Neural progenitor cell (in vitro differentiated cells): ENCODE measurements around the gene TFAM. TPM values are rescaled to one million over a fixed set of nuclear protein-coding genes. Genes with fewer than 3 reads are reported as not detected.

Experiments used
- DNase-seq: peaks from one replicate; pipeline ENCODE4 v3.0.0-alpha.2; 2016; ENCODE audit warnings: low spot score
- H2AFZ ChIP-seq: fragments of 200-600 bp; sonication (generic); replicated peaks from 2 replicates; pipeline ENCODE4 v1.6.1; 2016; ENCODE audit warnings: antibody characterized with exemption
- H3F3A ChIP-seq: fragments of 200-600 bp; sonication (generic); 2 replicates; pipeline ENCODE4 v1.6.1; 2016; ENCODE audit warnings: antibody characterized with exemption, low read depth
- H3K27ac ChIP-seq: fragments of 200-600 bp; sonication (generic); 2 replicates; pipeline ENCODE4 v1.5.1; 2016; ENCODE audit warnings: mild to moderate bottlenecking
- H3K27me3 ChIP-seq: fragments of 200-600 bp; sonication (generic); 2 replicates; pipeline ENCODE4 v1.6.1; 2016; ENCODE audit warnings: mild to moderate bottlenecking, moderate library complexity
- H3K36me3 ChIP-seq: fragments of 200-600 bp; sonication (generic); 2 replicates; pipeline ENCODE4 v1.5.1; 2016
- H3K4me1 ChIP-seq: fragments of 200-600 bp; sonication (generic); 2 replicates; pipeline ENCODE4 v1.6.1; 2016; ENCODE audit warnings: mixed run types
- H3K4me2 ChIP-seq: fragments of 200-600 bp; sonication (generic); 2 replicates; pipeline ENCODE4 v1.6.1; 2016
- H3K4me3 ChIP-seq: fragments of 200-600 bp; sonication (generic); 2 replicates; pipeline ENCODE4 v1.5.1; 2016
- H3K79me2 ChIP-seq: fragments of 200-600 bp; sonication (generic); 2 replicates; pipeline ENCODE4 v1.6.1; 2016; ENCODE audit warnings: low read depth
- H3K9ac ChIP-seq: fragments of 200-600 bp; sonication (generic); 2 replicates; pipeline ENCODE4 v1.6.1; 2016
- H3K9me3 ChIP-seq: fragments of 200-600 bp; sonication (generic); 2 replicates; pipeline ENCODE4 v1.5.1; 2016; ENCODE audit warnings: low read depth
- H4K20me1 ChIP-seq: fragments of 200-600 bp; sonication (generic); 2 replicates; pipeline ENCODE4 v1.6.1; 2016; ENCODE audit warnings: low read depth
- H3K27ac Mint-ChIP-seq: 3 replicates; pipeline ENCODE4 v1.8.0; 2021; ENCODE audit warnings: mixed read lengths
- H3K27me3 Mint-ChIP-seq: 2 replicates; pipeline ENCODE4 v1.8.0; 2022; ENCODE audit warnings: low read depth, mild to moderate bottlenecking, inconsistent platforms, moderate library complexity, mixed read lengths; ENCODE audit not compliant: insufficient read depth
- H3K36me3 Mint-ChIP-seq: 3 replicates; pipeline ENCODE4 v1.8.0; 2021; ENCODE audit warnings: mixed read lengths
- H3K4me1 Mint-ChIP-seq: 3 replicates; pipeline ENCODE4 v1.8.0; 2021; ENCODE audit warnings: mixed read lengths
- H3K4me3 Mint-ChIP-seq: 3 replicates; pipeline ENCODE4 v1.8.0; 2021; ENCODE audit warnings: mild to moderate bottlenecking, moderate library complexity, mixed read lengths
- H3K9me3 Mint-ChIP-seq: 3 replicates; pipeline ENCODE4 v1.8.0; 2020; ENCODE audit warnings: mixed read lengths
- EZH2 ChIP-seq: fragments of 200-600 bp; sonication (generic); IDR thresholded peaks from 2 replicates; pipeline ENCODE4 v1.6.1; 2017; ENCODE audit warnings: antibody characterized with exemption, mild to moderate bottlenecking, moderate library complexity
- EZH2phosphoT487 ChIP-seq: fragments of 200-600 bp; sonication (generic); IDR thresholded peaks from 2 replicates; pipeline ENCODE4 v1.6.1; 2017; ENCODE audit warnings: antibody characterized with exemption
- total RNA-seq: library from RNA; depleted of rRNA; stranded (reverse); fragments of >200 nt; gene quantifications from 2 replicates; pipeline ENCODE4 v1.2.3, GENCODE V29; 2015; ENCODE audit warnings: low replicate concordance
- TF ChIP-seq, protein P1 (sequence below): fragments of 200-600 bp; sonication (generic); IDR thresholded peaks from 2 replicates; pipeline ENCODE4 v1.5.1; 2017; ENCODE audit warnings: antibody characterized with exemption, mild to moderate bottlenecking

Gene TFAM
- total RNA-seq, 1 donor from 2014 or later, result 61.2 TPM

DNA sequence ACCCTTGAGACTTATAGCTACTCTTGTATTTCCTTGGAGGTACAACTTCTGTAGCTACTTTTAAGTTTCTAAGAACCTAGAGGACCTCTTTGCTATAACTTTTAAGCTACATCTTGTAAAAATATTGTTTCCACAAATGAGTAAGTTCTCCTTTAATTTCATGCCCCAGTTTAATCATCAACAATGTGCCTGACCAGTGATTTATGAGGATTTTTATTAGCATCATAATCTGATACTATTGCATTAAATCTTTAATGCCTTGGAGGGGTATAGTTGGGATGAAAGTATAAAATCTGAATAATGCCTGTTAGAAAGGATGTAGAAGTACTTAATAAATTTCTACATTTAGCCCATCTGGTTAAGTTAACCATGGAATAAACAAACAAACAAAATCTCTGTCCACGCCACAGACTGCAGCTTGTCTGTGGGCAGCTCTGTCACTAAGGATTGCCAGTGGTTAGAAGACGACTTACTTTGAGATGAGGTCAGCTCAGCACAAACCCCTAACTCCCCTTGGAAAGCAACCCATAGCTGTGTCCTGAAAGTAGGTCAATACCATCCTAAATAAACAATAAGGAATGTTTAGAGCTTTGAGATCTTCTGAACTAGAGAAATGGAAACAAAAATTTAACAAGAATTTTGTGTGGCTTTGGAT is 32.1 kb upstream of the TFAM start:
- Histone ChIP-seq H4K20me1 (peaks cover 8% of the 10 kb centered on the region), H3K4me1 (peaks cover 17% of the 10 kb centered on the region), H3K36me3 (no peaks in the 10 kb centered on the region), H2AFZ (no peak overlapping the region), H3K27me3 (no peaks in the 10 kb centered on the region), H3K4me2 (no peak overlapping the region), H3K4me3 (no peak overlapping the region), H3K9ac (no peak overlapping the region), H3K9me3 (no peaks in the 10 kb centered on the region), H3K27ac (no peak overlapping the region), H3F3A (peaks cover 6% of the 10 kb centered on the region), H3K79me2 (peaks cover 95% of the 10 kb centered on the region)
- no peak overlapping the region for H3K4me3 Mint-ChIP-seq
- H3K27ac Mint-ChIP-seq, result no peak overlapping the region
- no peaks in the 10 kb centered on the region for H3K9me3 Mint-ChIP-seq
- H3K36me3 Mint-ChIP-seq, result no peaks in the 10 kb centered on the region
- DNase-seq, result no peak
- TF ChIP-seq, protein P1, sequence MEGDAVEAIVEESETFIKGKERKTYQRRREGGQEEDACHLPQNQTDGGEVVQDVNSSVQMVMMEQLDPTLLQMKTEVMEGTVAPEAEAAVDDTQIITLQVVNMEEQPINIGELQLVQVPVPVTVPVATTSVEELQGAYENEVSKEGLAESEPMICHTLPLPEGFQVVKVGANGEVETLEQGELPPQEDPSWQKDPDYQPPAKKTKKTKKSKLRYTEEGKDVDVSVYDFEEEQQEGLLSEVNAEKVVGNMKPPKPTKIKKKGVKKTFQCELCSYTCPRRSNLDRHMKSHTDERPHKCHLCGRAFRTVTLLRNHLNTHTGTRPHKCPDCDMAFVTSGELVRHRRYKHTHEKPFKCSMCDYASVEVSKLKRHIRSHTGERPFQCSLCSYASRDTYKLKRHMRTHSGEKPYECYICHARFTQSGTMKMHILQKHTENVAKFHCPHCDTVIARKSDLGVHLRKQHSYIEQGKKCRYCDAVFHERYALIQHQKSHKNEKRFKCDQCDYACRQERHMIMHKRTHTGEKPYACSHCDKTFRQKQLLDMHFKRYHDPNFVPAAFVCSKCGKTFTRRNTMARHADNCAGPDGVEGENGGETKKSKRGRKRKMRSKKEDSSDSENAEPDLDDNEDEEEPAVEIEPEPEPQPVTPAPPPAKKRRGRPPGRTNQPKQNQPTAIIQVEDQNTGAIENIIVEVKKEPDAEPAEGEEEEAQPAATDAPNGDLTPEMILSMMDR, result no peak
- TF ChIP-seq EZH2, result no peak
- no peak for TF ChIP-seq EZH2phosphoT487
- peaks cover 2% of the 10 kb centered on the region for H3K27me3 Mint-ChIP-seq
- peaks cover 11% of the 10 kb centered on the region for H3K4me1 Mint-ChIP-seq

DNA sequence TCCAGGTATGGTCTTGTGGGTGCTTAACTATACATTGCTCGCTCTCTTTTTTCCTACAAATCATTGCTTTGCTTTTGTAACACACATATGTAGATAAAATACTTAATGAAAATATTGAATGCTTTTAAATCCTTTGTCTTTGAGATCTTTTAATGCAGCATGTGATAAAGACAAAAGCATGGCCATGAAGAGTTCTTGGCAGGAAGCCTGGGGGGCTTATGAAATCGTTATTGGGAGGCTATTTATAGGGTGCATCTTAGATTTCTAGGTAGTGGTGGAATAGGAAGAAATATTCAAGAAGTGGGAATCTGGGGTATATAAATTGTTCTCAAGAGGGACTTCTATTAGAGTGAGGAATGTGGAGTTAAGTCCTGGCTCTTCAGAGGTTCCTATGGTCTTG is 28.5 kb upstream of the TFAM start:
- H3K4me2 ChIP-seq, result no peak overlapping the region
- H3K4me3 ChIP-seq, result no peak overlapping the region
- Mint-ChIP-seq H3K27me3 (no peaks in the 10 kb centered on the region), H3K9me3 (no peaks in the 10 kb centered on the region), H3K27ac (no peak overlapping the region), H3K36me3 (no peaks in the 10 kb centered on the region), H3K4me1 (peaks cover 6% of the 10 kb centered on the region), H3K4me3 (no peak overlapping the region)
- no peaks in the 10 kb centered on the region for H3F3A ChIP-seq
- no peak overlapping the region for H3K9ac ChIP-seq
- no peaks in the 10 kb centered on the region for H3K4me1 ChIP-seq
- no peak overlapping the region for H3K27ac ChIP-seq
- no peak for TF ChIP-seq EZH2
- no peaks in the 10 kb centered on the region for H3K36me3 ChIP-seq
- H3K27me3 ChIP-seq, result no peaks in the 10 kb centered on the region
- H3K9me3 ChIP-seq, result no peaks in the 10 kb centered on the region
- no peak for DNase-seq
- H3K79me2 ChIP-seq, result peaks cover 65% of the 10 kb centered on the region
- peaks cover 12% of the 10 kb centered on the region for H4K20me1 ChIP-seq
- no peak overlapping the region for H2AFZ ChIP-seq

DNA sequence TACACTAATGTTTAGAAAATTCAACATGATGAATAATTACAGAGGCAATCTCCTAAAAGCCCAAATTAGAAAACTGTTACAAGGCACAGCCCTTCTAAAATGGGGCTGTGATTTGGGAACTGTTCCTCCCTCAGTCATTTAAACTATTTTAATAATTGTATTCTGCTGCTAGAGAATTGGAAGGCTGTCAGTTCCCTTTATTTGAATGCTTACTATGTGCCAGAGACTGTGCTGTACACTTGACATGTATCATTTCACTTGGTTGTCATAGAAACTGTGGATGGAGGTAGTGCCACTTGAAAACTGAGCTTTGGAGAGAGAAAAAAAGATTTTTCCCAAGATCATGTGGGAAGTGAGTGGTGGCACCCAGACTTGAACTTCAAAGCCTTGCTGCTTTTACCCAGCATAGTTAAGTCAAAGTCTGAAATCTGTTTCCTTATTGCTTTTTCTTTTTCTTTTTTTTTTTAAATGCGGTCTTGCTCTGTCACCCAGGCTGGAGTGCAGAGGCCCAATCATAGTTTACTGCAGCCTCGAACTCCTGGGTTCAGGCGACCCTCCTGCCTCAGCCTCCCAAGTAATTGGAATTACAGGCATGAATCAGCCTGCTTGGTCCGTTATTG is 26.8 kb upstream of the TFAM start:
- H3K4me2 ChIP-seq, result no peak overlapping the region
- no peaks in the 10 kb centered on the region for H3K9me3 ChIP-seq
- peaks cover 50% of the 10 kb centered on the region for H3K79me2 ChIP-seq
- Mint-ChIP-seq H3K9me3 (no peaks in the 10 kb centered on the region), H3K27ac (no peak overlapping the region), H3K4me1 (peaks cover 3% of the 10 kb centered on the region), H3K36me3 (no peaks in the 10 kb centered on the region), H3K27me3 (no peaks in the 10 kb centered on the region), H3K4me3 (no peak overlapping the region)
- no peaks in the 10 kb centered on the region for H3F3A ChIP-seq
- no peak overlapping the region for H2AFZ ChIP-seq
- TF ChIP-seq EZH2phosphoT487, result no peak
- no peak for TF ChIP-seq EZH2
- TF ChIP-seq, protein P1, result no peak
- no peaks in the 10 kb centered on the region for H3K27me3 ChIP-seq
- no peak overlapping the region for H3K27ac ChIP-seq
- H3K4me3 ChIP-seq, result no peak overlapping the region
- no peak overlapping the region for H3K9ac ChIP-seq
- H4K20me1 ChIP-seq, result peaks cover 12% of the 10 kb centered on the region
- peaks cover 3% of the 10 kb centered on the region for H3K36me3 ChIP-seq
- no peak for DNase-seq
- H3K4me1 ChIP-seq, result no peaks in the 10 kb centered on the region

DNA sequence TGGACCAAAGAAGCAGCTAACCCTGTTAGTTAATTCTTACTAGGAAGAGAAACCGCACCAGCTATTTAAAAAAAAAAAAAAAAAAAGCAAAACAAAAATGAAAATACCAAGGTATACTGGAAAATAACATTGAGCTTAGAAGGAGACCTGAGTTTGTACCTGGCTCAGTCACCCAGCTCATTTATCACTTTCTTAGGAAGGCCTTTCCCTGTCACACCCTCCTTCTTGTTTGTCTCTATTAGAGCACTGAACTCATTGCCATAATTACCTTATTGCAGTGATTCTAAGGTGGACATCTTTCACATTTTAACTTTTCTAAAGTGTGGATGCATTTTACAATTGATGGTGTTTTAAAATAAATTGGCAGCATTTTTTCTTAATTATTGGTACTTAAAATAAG is 26.3 kb upstream of the TFAM start:
- Mint-ChIP-seq H3K36me3 (no peaks in the 10 kb centered on the region), H3K9me3 (no peaks in the 10 kb centered on the region), H3K4me3 (no peak overlapping the region), H3K27ac (no peak overlapping the region), H3K27me3 (no peaks in the 10 kb centered on the region), H3K4me1 (peaks cover 3% of the 10 kb centered on the region)
- Histone ChIP-seq H3K4me3 (no peak overlapping the region), H3K27me3 (no peaks in the 10 kb centered on the region), H3K36me3 (peaks cover 3% of the 10 kb centered on the region), H3K9me3 (no peaks in the 10 kb centered on the region), H3K27ac (no peak overlapping the region), H4K20me1 (peaks cover 7% of the 10 kb centered on the region), H3K4me1 (no peaks in the 10 kb centered on the region), H3F3A (no peaks in the 10 kb centered on the region), H3K9ac (no peak overlapping the region), H2AFZ (no peak overlapping the region), H3K79me2 (peaks cover 45% of the 10 kb centered on the region), H3K4me2 (no peak overlapping the region)
- no peak for DNase-seq
- TF ChIP-seq EZH2phosphoT487 (no peak), EZH2 (no peak)
- TF ChIP-seq, protein P1, result no peak
